Ureter (tissue), 1 donor: ENCODE data around the gene RAB43. TPM values are rescaled to one million over a fixed set of nuclear protein-coding genes. Genes with fewer than 3 reads are reported as not detected.
A peak's percentile ranks its signal among the peaks of the same experiment; 100 is the strongest.
"Not testable (repeated sequence)": the region's sequence is repeated elsewhere in the genome, so short reads cannot be mapped to it uniquely, and the experiment has no call there.

Experiments used
- DNase-seq: peaks from one replicate; pipeline ENCODE4 v3.0.0-alpha.2; 2020; ENCODE audit warnings: low spot score
- total RNA-seq: library from RNA; stranded (reverse); gene quantifications from one replicate; pipeline ENCODE4 v1.2.4, GENCODE V29; 2023
- donor health status: DM: yes; HTN: yes; CAD: no.

Gene RAB43
- total RNA-seq, 1 donor from 2014 or later, result 27.2 TPM

DNA sequence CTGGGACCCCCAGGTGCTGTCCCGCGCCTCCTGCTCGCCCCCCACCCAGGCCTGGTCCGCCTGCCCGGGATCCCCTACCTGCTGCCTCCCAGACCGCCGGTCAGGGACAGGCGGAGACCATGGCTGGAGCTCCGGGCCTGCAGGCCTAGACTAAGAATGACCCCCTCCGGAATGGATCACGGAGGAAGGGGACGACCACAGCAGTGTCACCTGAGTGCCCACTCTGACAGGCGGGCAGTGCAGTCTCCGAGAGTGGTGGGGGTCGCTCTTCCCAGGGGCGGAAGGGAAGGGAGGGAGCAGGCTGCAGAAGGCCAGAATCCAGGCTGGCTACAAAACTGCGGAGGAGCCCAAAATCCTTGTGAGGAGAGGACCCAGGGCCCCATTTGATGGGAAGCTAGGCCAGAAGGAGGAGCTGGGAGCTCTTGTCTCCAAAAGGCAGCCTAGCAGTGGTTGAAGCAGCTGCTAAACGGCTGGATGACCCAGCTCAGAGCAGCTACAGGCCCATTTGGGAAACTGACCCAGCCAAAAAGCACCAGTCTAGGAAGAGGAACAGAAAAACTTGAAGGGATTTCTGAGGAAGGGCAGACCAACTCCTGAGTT, 908 bp upstream of the RAB43 start:
- DNase-seq, result no peak

DNA sequence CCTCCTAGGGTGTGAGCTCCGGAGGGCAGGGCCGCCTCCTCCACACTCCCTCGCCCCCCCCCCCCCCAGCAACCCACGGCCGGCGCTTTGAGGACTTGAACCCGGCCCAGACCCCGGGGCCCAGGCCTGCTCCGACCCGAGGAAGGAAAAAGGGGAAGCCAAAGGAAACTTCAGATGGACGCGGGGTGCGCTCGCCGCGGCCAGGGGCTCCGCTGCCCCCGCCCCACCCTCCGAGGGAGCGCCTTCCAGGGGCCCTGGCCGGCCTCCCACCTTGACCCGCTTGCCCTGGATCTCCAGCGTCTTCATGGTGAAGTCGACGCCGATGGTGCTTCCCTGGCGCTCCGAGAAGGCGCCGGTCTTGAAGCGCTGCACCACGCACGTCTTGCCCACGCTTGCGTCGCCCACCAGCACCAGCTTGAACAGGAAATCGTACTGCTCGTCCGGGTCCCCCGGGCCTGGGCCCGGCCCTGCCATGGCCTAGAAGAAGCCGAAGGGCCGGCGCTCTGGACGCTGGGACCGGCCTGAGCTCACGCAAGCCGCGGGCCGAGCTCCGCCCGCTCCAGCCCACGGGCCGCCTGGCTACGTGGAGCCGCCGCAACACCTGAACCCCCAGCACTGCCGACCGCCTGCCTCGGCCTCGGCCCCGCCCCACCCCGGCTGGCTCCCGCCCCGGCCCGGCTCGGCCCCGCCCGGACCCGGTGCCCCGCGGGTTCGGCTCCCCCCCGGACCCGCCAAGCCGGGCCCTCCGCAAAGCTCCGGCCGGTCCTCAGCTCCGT, 400 bp downstream of the RAB43 start:
- no peak for DNase-seq

- peak; percentile 95 for DNase-seq
These were observed 1.2 kb downstream of the RAB43 start for GRCh38 chr3:129120254-129121004.

DNA sequence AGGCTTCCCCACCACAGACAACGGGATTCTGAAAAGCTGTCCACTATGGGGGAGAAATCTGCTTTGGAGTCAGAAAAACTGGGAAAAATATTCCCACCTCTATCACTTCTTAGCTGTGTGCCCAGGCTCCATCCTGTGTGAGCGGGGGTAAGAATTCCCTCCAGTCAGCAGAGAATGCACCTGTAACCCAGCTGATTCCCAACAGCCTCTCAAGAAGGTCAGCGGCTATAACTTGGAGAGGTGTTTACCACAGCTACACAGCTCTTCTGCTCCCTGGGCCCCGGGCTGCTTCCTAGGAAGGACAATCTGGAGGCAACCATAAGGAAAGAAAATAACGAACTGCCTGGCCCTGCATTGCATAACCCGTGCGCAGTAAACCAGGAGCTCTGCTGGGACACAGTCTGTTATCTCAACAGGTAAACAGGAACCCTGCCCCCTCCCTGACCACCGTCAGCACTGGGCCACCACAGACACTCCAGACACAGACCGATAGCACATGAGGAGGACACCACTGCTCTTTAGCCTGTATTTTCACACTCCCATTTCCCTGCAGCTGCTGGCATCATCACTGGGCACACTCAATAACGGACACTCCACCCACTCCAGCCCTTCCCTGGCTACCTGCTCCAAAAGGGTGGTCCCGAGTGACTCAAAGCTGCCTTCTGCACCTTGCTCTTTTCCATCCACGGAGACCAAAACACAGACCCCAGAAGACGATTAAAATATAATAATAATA, 2.1 kb downstream of the RAB43 start:
- DNase-seq, result no peak

DNA sequence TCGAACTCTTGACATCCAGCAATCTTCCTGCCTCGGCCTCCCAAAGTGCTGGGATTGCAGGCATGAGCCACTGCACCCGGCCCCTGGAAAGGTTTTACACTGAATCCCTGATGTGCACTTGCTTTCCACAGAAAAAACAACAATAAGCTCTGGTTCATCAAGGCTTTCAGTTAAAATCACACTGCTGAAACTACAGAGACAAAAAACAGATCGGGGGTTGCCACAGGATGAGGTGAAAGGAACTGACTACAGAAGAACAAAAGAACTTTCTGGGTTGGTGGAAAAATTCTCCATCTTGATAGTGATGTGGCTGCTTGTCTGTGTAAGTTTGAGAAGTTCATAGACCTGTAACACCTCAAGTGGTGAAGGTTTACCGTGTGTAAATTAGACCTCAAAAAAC, 2.9 kb downstream of the RAB43 start:
- no peak for DNase-seq

DNA sequence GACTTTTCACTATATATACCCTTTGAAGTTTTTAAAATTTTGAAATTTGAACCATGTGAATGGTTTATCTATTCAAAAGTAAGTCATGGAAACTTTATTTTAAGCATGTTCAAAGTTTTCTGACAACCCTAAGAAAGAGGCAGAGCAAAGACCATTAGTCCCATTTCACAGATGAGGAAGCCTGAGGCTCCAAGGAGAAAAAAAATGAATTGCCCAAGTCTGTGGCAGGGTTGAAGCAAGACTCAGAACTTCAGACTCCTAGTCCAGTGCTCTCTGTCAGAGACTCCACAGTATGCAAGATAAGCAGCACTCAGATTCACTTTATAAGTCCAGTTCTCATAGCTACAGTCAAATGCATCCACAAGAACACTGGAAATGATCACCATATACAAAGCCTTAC, 4.5 kb downstream of the RAB43 start:
- DNase-seq, result no peak

GRCh38 chr3:129116482-129116946, 5.1 kb downstream of the RAB43 start:
- DNase-seq, result no peak

- no peak for DNase-seq
These were observed 7.1 kb downstream of the RAB43 start for GRCh38 chr3:129114455-129114854.

GRCh38 chr3:129112308-129113052, 9.1 kb downstream of the RAB43 start:
- no peak for DNase-seq

GRCh38 chr3:129111076-129111780, 10.4 kb downstream of the RAB43 start:
- not testable (repeated sequence) for DNase-seq

DNA sequence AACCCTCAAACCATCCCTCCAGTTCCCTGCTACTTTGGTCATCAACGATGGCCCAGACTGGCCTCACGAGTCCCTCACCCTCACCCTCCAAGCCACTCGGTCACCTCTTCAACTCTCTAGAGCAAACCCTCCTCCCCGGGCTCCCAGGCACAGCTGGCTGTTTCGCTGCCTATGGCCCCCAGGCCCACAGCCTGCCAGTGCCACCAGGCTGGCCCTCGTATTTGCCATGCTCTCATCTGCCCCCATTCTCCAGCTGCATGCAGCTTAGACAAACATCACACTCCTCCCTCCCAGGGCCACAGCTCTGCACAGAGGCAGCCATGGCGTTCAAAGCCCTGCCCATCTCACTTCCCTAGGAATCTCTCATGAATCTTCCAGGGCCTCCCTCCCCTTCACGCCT, 13.8 kb downstream of the RAB43 start:
- DNase-seq, result no peak

- no peak for DNase-seq
These were observed 14.6 kb downstream of the RAB43 start for GRCh38 chr3:129106866-129107565.

DNA sequence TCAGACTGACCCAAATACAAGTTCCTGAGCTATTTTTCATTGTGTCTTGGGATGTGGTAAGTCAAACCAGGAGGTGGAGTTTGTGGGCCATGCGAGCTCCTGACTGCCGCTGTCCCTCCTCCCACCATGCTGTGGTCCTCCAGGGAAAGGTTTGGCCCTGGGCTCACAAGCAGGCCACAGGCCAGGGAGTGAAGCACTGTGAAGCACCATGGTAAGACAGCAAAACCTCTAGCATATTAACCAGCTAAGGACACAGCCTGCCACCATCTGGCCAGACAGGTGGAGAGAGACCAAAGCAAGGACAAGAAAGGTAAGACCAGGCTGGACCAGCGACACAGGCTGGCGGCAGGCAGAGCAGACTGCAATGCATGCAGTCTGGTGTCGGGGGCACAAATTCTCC, 15.3 kb downstream of the RAB43 start:
- DNase-seq, result no peak

GRCh38 chr3:129105862-129106261, 15.7 kb downstream of the RAB43 start:
- DNase-seq, result no peak

DNA sequence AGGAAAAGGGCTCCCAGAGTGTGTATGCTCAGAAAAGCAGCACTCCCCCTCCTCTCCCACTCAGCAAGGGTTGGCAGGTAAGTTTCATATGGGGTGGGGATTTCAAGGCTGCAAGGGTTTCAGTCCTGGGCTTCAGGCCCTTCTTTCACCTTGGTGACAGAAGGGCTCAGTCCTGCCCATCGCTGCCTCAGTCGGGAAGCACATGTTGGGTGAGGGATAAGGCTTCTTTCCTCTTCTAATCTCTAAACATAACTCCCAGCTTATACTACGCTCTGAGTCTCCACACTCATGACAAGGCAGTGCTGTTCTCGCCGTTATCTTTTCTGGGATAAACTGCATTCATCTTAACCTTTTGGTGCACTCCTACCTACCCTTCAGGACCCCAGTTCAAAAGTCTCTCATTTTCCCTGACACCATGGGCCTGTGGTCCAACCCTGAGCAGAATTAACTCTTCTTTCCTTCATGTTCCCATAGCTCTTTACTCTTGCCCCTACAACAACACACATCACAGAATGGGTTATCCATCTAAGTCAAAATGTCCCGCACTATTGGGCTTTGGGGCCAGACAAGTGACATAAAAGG, 17.0 kb downstream of the RAB43 start:
- no peak for DNase-seq

DNA sequence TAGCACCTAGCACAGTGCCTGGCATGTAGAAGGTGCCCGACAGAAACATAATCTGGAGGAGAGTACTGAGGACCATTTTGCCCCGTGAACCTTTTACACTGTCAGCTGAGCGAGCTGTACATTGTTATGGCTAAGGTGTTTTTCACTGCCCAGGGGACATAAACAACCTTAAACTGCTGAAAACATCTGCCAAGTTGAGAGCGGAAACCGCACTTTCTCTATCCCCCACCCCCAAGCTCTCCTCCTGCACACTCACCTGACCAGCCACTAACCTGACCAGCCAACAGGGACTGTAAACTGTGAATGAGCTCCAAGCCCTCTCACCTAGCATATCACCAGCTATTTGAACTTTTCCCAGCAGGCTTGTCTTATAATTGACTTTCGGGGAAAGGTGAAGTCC, 17.6 kb downstream of the RAB43 start:
- DNase-seq, result no peak

GRCh38 chr3:129103296-129103695, 18.3 kb downstream of the RAB43 start:
- DNase-seq, result no peak

GRCh38 chr3:129101370-129102138, 20.1 kb downstream of the RAB43 start:
- DNase-seq, result no peak

DNA sequence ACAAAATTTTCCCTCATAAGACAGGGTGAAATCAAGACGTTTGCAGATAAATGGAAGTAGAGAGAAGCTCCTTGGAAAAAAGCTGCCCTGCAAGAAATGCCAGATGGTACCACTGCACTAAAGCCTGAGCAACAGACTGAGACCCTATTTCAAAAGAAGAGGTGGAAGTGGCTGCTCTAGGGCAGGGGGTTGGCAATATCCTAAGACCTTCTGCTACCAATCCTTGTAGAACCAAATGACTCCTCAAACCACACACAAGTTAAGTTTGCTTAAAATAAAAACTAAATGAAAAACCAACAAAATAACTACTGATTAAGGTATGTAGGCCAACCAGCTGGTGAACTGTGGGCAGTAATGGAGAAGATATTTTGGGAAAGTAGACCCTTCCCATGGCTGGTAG, 21.3 kb downstream of the RAB43 start:
- DNase-seq, result no peak
